Type B pancreatic cell (in vitro differentiated cells): ENCODE measurements around the gene PXT1. TPM values are rescaled to one million over a fixed set of nuclear protein-coding genes. Genes with fewer than 3 reads are reported as not detected.

Experiments
- DNase-seq: peaks from one replicate; pipeline ENCODE4 v3.0.0; 2021; ENCODE audit warnings: mixed read lengths; ENCODE audit not compliant: unreplicated experiment; ENCODE audit errors: extremely low spot score
- H3K27ac Mint-ChIP-seq: 2 replicates; pipeline ENCODE4 v1.8.0; 2021; ENCODE audit warnings: mild to moderate bottlenecking, mixed read lengths
- H3K27me3 Mint-ChIP-seq: 2 replicates; pipeline ENCODE4 v1.8.0; 2021; ENCODE audit warnings: mixed read lengths
- H3K36me3 Mint-ChIP-seq: 2 replicates; pipeline ENCODE4 v1.8.0; 2021; ENCODE audit warnings: mixed read lengths
- H3K4me1 Mint-ChIP-seq: one replicate; pipeline ENCODE4 v1.8.0; 2021; ENCODE audit warnings: mixed read lengths; ENCODE audit not compliant: unreplicated experiment
- H3K4me3 Mint-ChIP-seq: 2 replicates; pipeline ENCODE4 v1.8.0; 2021; ENCODE audit warnings: mild to moderate bottlenecking, mixed read lengths
- H3K9me3 Mint-ChIP-seq: 2 replicates; pipeline ENCODE4 v1.8.0; 2021; ENCODE audit warnings: mixed read lengths
- CTCF ChIP-seq: fragments of 200-600 bp; sonication (generic); conservative IDR thresholded peaks from 2 replicates; pipeline ENCODE4 v1.5.0; 2021; ENCODE audit warnings: antibody characterized with exemption, mild to moderate bottlenecking
- total RNA-seq: library from RNA; stranded (reverse); gene quantifications from 2 replicates; pipeline ENCODE4 v1.2.1, GENCODE V29; 2021; ENCODE audit warnings: low replicate concordance

PXT1 gene
- total RNA-seq, 1 donor from 2014 or later, result 0.19 TPM

- Mint-ChIP-seq H3K9me3 (peaks cover 12% of the 10 kb centered on the region), H3K36me3 (no peaks in the 10 kb centered on the region), H3K27me3 (no peaks in the 10 kb centered on the region), H3K4me3 (no peak overlapping the region), H3K4me1 (peaks cover 22% of the 10 kb centered on the region), H3K27ac (peak overlapping the region; percentile 47)
- no peak for TF ChIP-seq CTCF
- DNase-seq, result no peak
These were observed 91.7 kb downstream of the PXT1 start for GRCh38 chr6:36350681-36351571.

GRCh38 chr6:36350082-36350481, 92.6 kb downstream of the PXT1 start:
- DNase-seq, result no peak
- H3K36me3 Mint-ChIP-seq, result no peaks in the 10 kb centered on the region
- H3K4me3 Mint-ChIP-seq, result no peak overlapping the region
- H3K27me3 Mint-ChIP-seq, result no peaks in the 10 kb centered on the region
- peaks cover 22% of the 10 kb centered on the region for H3K4me1 Mint-ChIP-seq
- peaks cover 12% of the 10 kb centered on the region for H3K9me3 Mint-ChIP-seq
- no peak overlapping the region for H3K27ac Mint-ChIP-seq
- no peak for TF ChIP-seq CTCF

- no peak overlapping the region for H3K4me3 Mint-ChIP-seq
- no peak overlapping the region for H3K27ac Mint-ChIP-seq
- no peaks in the 10 kb centered on the region for H3K27me3 Mint-ChIP-seq
- H3K4me1 Mint-ChIP-seq, result peaks cover 22% of the 10 kb centered on the region
- peaks cover 12% of the 10 kb centered on the region for H3K9me3 Mint-ChIP-seq
- no peak for TF ChIP-seq CTCF
- H3K36me3 Mint-ChIP-seq, result no peaks in the 10 kb centered on the region
- DNase-seq, result no peak
These were observed 93.4 kb downstream of the PXT1 start for GRCh38 chr6:36349240-36349639.

GRCh38 chr6:36347621-36348020, 95.0 kb downstream of the PXT1 start:
- no peaks in the 10 kb centered on the region for H3K9me3 Mint-ChIP-seq
- no peaks in the 10 kb centered on the region for H3K36me3 Mint-ChIP-seq
- H3K4me3 Mint-ChIP-seq, result no peak overlapping the region
- DNase-seq, result no peak
- H3K4me1 Mint-ChIP-seq, result peaks cover 22% of the 10 kb centered on the region
- peaks cover 2% of the 10 kb centered on the region for H3K27me3 Mint-ChIP-seq
- no peak overlapping the region for H3K27ac Mint-ChIP-seq
- TF ChIP-seq CTCF, result no peak

- no peak overlapping the region for H3K4me3 Mint-ChIP-seq
- DNase-seq, result no peak
- no peaks in the 10 kb centered on the region for H3K36me3 Mint-ChIP-seq
- TF ChIP-seq CTCF, result no peak
- H3K27ac Mint-ChIP-seq, result no peak overlapping the region
- peaks cover 2% of the 10 kb centered on the region for H3K27me3 Mint-ChIP-seq
- H3K9me3 Mint-ChIP-seq, result no peaks in the 10 kb centered on the region
- peaks cover 22% of the 10 kb centered on the region for H3K4me1 Mint-ChIP-seq
These were observed 96.0 kb downstream of the PXT1 start for GRCh38 chr6:36346486-36347273.
